ENCODE results near the gene CACNG5.

GRCh38 chr17:66812571-66812970, 22.3 kb upstream of the CACNG5 start:
- TF ChIP-seq CTCF (IDR thresholded peaks at IDR 0.05) = no peak
- TF ChIP-seq POLR2AphosphoS5 (IDR thresholded peaks at IDR 0.05) = no peak
- no peak for TF ChIP-seq POLR2A (IDR thresholded peaks at IDR 0.05)
